ENCODE data around the gene CIP2A. TPM values are rescaled to one million over a fixed set of nuclear protein-coding genes. Genes with fewer than 3 reads are reported as not detected.

Gene CIP2A
- total and polyA plus RNA-seq, 7 donors, result 0.60 to 5.4 (median 2.8) TPM

- TF ChIP-seq EP300 (IDR thresholded peaks at IDR 0.05), result no peak
- no peak for TF ChIP-seq POLR2A (IDR thresholded peaks at IDR 0.05)
- no peak for TF ChIP-seq CTCF (IDR thresholded peaks at IDR 0.05)
- TF ChIP-seq POLR2AphosphoS5 (IDR thresholded peaks at IDR 0.05), result no peak
- WGBS, 2 donors, result 55 to 66% methylated on average over 3 of the region's 3 CpGs
- H3K4me3 ChIP-seq, result no peak overlapping the region
- peaks cover 0 to 12% (median 2%) of the 10 kb centered on the region in 4 donors for H3K4me1 ChIP-seq
- DNase-seq, result no peak
- no peak overlapping the region for H3K27ac ChIP-seq
- intact Hi-C loops (cut with DNase I), result no loop called here
- no peaks in the 10 kb centered on the region for H3K9me3 ChIP-seq
- no peaks in the 10 kb centered on the region for H3K27me3 ChIP-seq
- H3K36me3 ChIP-seq, result no peaks in the 10 kb centered on the region
Observed at GRCh38 chr3:108528459-108529252, 60.6 kb downstream of the CIP2A start.

GRCh38 chr3:108527817-108528216, 61.4 kb downstream of the CIP2A start:
- DNase-seq, result no peak
- Histone ChIP-seq H3K27ac (no peak overlapping the region), H3K4me1 (peaks cover 0 to 12% (median 2%) of the 10 kb centered on the region in 4 donors), H3K27me3 (no peaks in the 10 kb centered on the region), H3K9me3 (no peaks in the 10 kb centered on the region), H3K36me3 (no peaks in the 10 kb centered on the region), H3K4me3 (no peak overlapping the region)
- intact Hi-C loops (cut with DNase I), result no loop called here
- TF ChIP-seq POLR2A (IDR thresholded peaks at IDR 0.05) (no peak), EP300 (IDR thresholded peaks at IDR 0.05) (no peak), POLR2AphosphoS5 (IDR thresholded peaks at IDR 0.05) (no peak), CTCF (IDR thresholded peaks at IDR 0.05) (no peak)
- 82 to 89% methylated on average over 2 of the region's 2 CpGs for WGBS, 2 donors

GRCh38 chr3:108527109-108527508, 62.1 kb downstream of the CIP2A start:
- Histone ChIP-seq H3K4me3 (no peak overlapping the region), H3K9me3 (no peaks in the 10 kb centered on the region), H3K27ac (no peak overlapping the region), H3K36me3 (no peaks in the 10 kb centered on the region), H3K27me3 (no peaks in the 10 kb centered on the region), H3K4me1 (peaks cover 0 to 12% (median 2%) of the 10 kb centered on the region in 4 donors)
- intact Hi-C loops (cut with DNase I), result no loop called here
- no peak for TF ChIP-seq EP300 (IDR thresholded peaks at IDR 0.05)
- TF ChIP-seq POLR2AphosphoS5 (IDR thresholded peaks at IDR 0.05), result no peak
- no peak for TF ChIP-seq POLR2A (IDR thresholded peaks at IDR 0.05)
- no peak for TF ChIP-seq CTCF (IDR thresholded peaks at IDR 0.05)
- no peak for DNase-seq

GRCh38 chr3:108525971-108526370, 63.3 kb downstream of the CIP2A start:
- no peaks in the 10 kb centered on the region for H3K27me3 ChIP-seq
- 91 to 92% methylated on average over 2 of the region's 2 CpGs for WGBS, 2 donors
- H3K4me1 ChIP-seq, result peaks cover 0 to 12% (median 2%) of the 10 kb centered on the region in 4 donors
- intact Hi-C loops (cut with DNase I), result no loop called here
- H3K36me3 ChIP-seq, result no peaks in the 10 kb centered on the region
- no peak for DNase-seq
- H3K4me3 ChIP-seq, result no peak overlapping the region
- H3K27ac ChIP-seq, result no peak overlapping the region
- no peaks in the 10 kb centered on the region for H3K9me3 ChIP-seq
- no peak for TF ChIP-seq POLR2AphosphoS5 (IDR thresholded peaks at IDR 0.05)
- no peak for TF ChIP-seq POLR2A (IDR thresholded peaks at IDR 0.05)
- no peak for TF ChIP-seq CTCF (IDR thresholded peaks at IDR 0.05)
- no peak for TF ChIP-seq EP300 (IDR thresholded peaks at IDR 0.05)

Data from sigmoid colon (tissue), 7 donors.